ENCODE results near the gene MAPK12.

- TF ChIP-seq CTCF (IDR thresholded peaks at IDR 0.05) (peak in 1 of 7 experiments; percentile 5), POLR2A (IDR thresholded peaks at IDR 0.05) (peak in 1 of 4 donors; percentile 23)
These were observed 42.5 kb upstream of the MAPK12 start for GRCh38 chr22:50303848-50304527.
